ENCODE results near the gene PLEKHG4B.
"Not testable (repeated sequence)": the region's sequence is repeated elsewhere in the genome, so short reads cannot be mapped to it uniquely, and the experiment has no call there.

Gene PLEKHG4B

GRCh38 chr5:155651-156410, 63.9 kb downstream of the PLEKHG4B start:
- no peak for DNase-seq (ENCODE audit: low read depth in 2 of 2)

- DNase-seq (ENCODE audit: low read depth in 2 of 2): no peak
Measured at GRCh38 chr5:156411-157072, 64.6 kb downstream of the PLEKHG4B start.

- DNase-seq (ENCODE audit: low read depth in 2 of 2): no peak
Measured at GRCh38 chr5:157126-157715, 65.3 kb downstream of the PLEKHG4B start.

GRCh38 chr5:157801-158200, 65.8 kb downstream of the PLEKHG4B start:
- DNase-seq (ENCODE audit: low read depth in 2 of 2): no peak

- DNase-seq (ENCODE audit: low read depth in 2 of 2): no peak
Measured at GRCh38 chr5:158807-159447, 67.0 kb downstream of the PLEKHG4B start.

GRCh38 chr5:159448-160172, 67.6 kb downstream of the PLEKHG4B start:
- no peak for DNase-seq (ENCODE audit: low read depth in 2 of 2)

GRCh38 chr5:160173-160510, 68.2 kb downstream of the PLEKHG4B start:
- no peak for DNase-seq (ENCODE audit: low read depth in 2 of 2)

- no peak for DNase-seq (ENCODE audit: low read depth in 2 of 2)
Measured at GRCh38 chr5:160921-161802, 69.2 kb downstream of the PLEKHG4B start.

GRCh38 chr5:161803-162110, 69.8 kb downstream of the PLEKHG4B start:
- DNase-seq (ENCODE audit: low read depth in 2 of 2): no peak

GRCh38 chr5:162190-162564, 70.2 kb downstream of the PLEKHG4B start:
- DNase-seq (ENCODE audit: low read depth in 2 of 2): no peak

GRCh38 chr5:162565-163337, 70.8 kb downstream of the PLEKHG4B start:
- no peak for DNase-seq (ENCODE audit: low read depth in 2 of 2)

GRCh38 chr5:163338-163620, 71.3 kb downstream of the PLEKHG4B start:
- DNase-seq (ENCODE audit: low read depth in 2 of 2): no peak

GRCh38 chr5:163841-164240, 71.9 kb downstream of the PLEKHG4B start:
- no peak for DNase-seq (ENCODE audit: low read depth in 2 of 2)

- DNase-seq (ENCODE audit: low read depth in 2 of 2): no peak
Measured at GRCh38 chr5:164244-164643, 72.3 kb downstream of the PLEKHG4B start.

GRCh38 chr5:164783-165182, 72.8 kb downstream of the PLEKHG4B start:
- DNase-seq (ENCODE audit: low read depth in 2 of 2): not testable (repeated sequence)

- no peak for DNase-seq (ENCODE audit: low read depth in 2 of 2)
Measured at GRCh38 chr5:166441-167372, 74.7 kb downstream of the PLEKHG4B start.

- DNase-seq (ENCODE audit: low read depth in 2 of 2): no peak
Measured at GRCh38 chr5:167511-167910, 75.5 kb downstream of the PLEKHG4B start.

GRCh38 chr5:167982-168660, 76.2 kb downstream of the PLEKHG4B start:
- DNase-seq (ENCODE audit: low read depth in 2 of 2): no peak

All from stimulated activated CD8-positive, alpha-beta memory T cell treated with anti-CD3 and anti-CD28 coated beads, Interleukin-2, amount 100 ng/mL, for 48 hours (primary cell).